ENCODE measurements around the gene C4orf46. TPM values are rescaled to one million over a fixed set of nuclear protein-coding genes. Genes with fewer than 3 reads are reported as not detected.

C4orf46 gene
- total RNA-seq, 2 experiments from 2014 or later, result 2.6 to 3.1 TPM

GRCh38 chr4:158649111-158649680, 22.5 kb downstream of the C4orf46 start:
- H3K9me3 Mint-ChIP-seq, result no peaks in the 10 kb centered on the region
- Histone ChIP-seq H3K27ac (ENCODE audit: low read depth in 1 of 2, low read length in 2 of 2) (no peak overlapping the region), H3K4me3 (ENCODE audit: low read length) (no peak overlapping the region), H3K9me3 (ENCODE audit: control insufficient read depth in 1 of 2, insufficient read depth in 1 of 2, low read length in 2 of 2) (no peaks in the 10 kb centered on the region), H3K36me3 (ENCODE audit: insufficient read depth, low read length) (no peaks in the 10 kb centered on the region), H3K27me3 (ENCODE audit: control insufficient read depth in 1 of 2, insufficient read depth in 2 of 2, low read length in 2 of 2) (no peaks in the 10 kb centered on the region), H3K4me1 (ENCODE audit: insufficient read depth, low read length) (no peaks in the 10 kb centered on the region)
- H3K4me3 Mint-ChIP-seq, result no peak overlapping the region
- POLR2A ChIA-PET, result no interaction called here
- DNase-seq (no peak), ATAC-seq (ENCODE audit: poor library complexity) (no peak)
- peaks cover 11% of the 10 kb centered on the region for H3K4me1 Mint-ChIP-seq (ENCODE audit: low read depth)
- CTCF ChIA-PET, result no interaction called here
- intact Hi-C loops (cut with DNase I, micrococcal nuclease), result no loop called here
- H3K27ac Mint-ChIP-seq, result no peak overlapping the region
- peaks cover 28% of the 10 kb centered on the region for H3K27me3 Mint-ChIP-seq
- no peaks in the 10 kb centered on the region for H3K36me3 Mint-ChIP-seq (ENCODE audit: low read depth)
- no peak for TF ChIP-seq CTCF (IDR thresholded peaks at IDR 0.05)

- Mint-ChIP-seq H3K4me1 (ENCODE audit: low read depth) (no peaks in the 10 kb centered on the region), H3K36me3 (ENCODE audit: low read depth) (no peaks in the 10 kb centered on the region), H3K4me3 (no peak overlapping the region), H3K27ac (no peak overlapping the region), H3K27me3 (peaks cover 43% of the 10 kb centered on the region), H3K9me3 (no peaks in the 10 kb centered on the region)
- H3K27ac ChIP-seq (ENCODE audit: low read depth in 1 of 2, low read length in 2 of 2), result no peak overlapping the region
- H3K27me3 ChIP-seq (ENCODE audit: control insufficient read depth in 1 of 2, insufficient read depth in 2 of 2, low read length in 2 of 2), result peaks cover 0 to 7% of the 10 kb centered on the region in 2 experiments
- H3K36me3 ChIP-seq (ENCODE audit: insufficient read depth, low read length), result no peaks in the 10 kb centered on the region
- intact Hi-C loops (cut with DNase I, micrococcal nuclease), result no loop called here
- no peaks in the 10 kb centered on the region for H3K9me3 ChIP-seq (ENCODE audit: control insufficient read depth in 1 of 2, insufficient read depth in 1 of 2, low read length in 2 of 2)
- no peak for TF ChIP-seq CTCF (IDR thresholded peaks at IDR 0.05)
- H3K4me3 ChIP-seq (ENCODE audit: low read length), result no peak overlapping the region
- DNase-seq (no peak), ATAC-seq (ENCODE audit: poor library complexity) (no peak)
- H3K4me1 ChIP-seq (ENCODE audit: insufficient read depth, low read length), result no peaks in the 10 kb centered on the region
- ChIA-PET CTCF (no interaction called here), POLR2A (no interaction called here)
Measured at GRCh38 chr4:158644760-158645159, 26.9 kb downstream of the C4orf46 start.

- ATAC-seq (ENCODE audit: poor library complexity) (no peak), DNase-seq (no peak)
- peaks cover 0 to 7% of the 10 kb centered on the region in 2 experiments for H3K27me3 ChIP-seq (ENCODE audit: control insufficient read depth in 1 of 2, insufficient read depth in 2 of 2, low read length in 2 of 2)
- CTCF ChIA-PET, result no interaction called here
- Mint-ChIP-seq H3K36me3 (ENCODE audit: low read depth) (no peaks in the 10 kb centered on the region), H3K4me3 (no peak overlapping the region), H3K9me3 (no peaks in the 10 kb centered on the region), H3K27ac (no peak overlapping the region), H3K27me3 (peaks cover 43% of the 10 kb centered on the region), H3K4me1 (ENCODE audit: low read depth) (no peaks in the 10 kb centered on the region)
- H3K36me3 ChIP-seq (ENCODE audit: insufficient read depth, low read length), result no peaks in the 10 kb centered on the region
- H3K4me3 ChIP-seq (ENCODE audit: low read length), result no peak overlapping the region
- POLR2A ChIA-PET, result no interaction called here
- TF ChIP-seq CTCF (IDR thresholded peaks at IDR 0.05), result no peak
- H3K4me1 ChIP-seq (ENCODE audit: insufficient read depth, low read length), result no peaks in the 10 kb centered on the region
- H3K27ac ChIP-seq (ENCODE audit: low read depth in 1 of 2, low read length in 2 of 2), result no peak overlapping the region
- H3K9me3 ChIP-seq (ENCODE audit: control insufficient read depth in 1 of 2, insufficient read depth in 1 of 2, low read length in 2 of 2), result no peaks in the 10 kb centered on the region
- intact Hi-C loops (cut with DNase I, micrococcal nuclease), result no loop called here
Measured at GRCh38 chr4:158644356-158644755, 27.3 kb downstream of the C4orf46 start.
